GM13977 (cell line): ENCODE measurements around the gene ITPR2.

ENCODE experiments used
- DNase-seq: peaks from one replicate; pipeline ENCODE4 v3.0.0; 2012; ENCODE audit warnings: low spot score
- in situ Hi-C: fragments of 300-500 bp; cut with MboI; formaldehyde crosslinking; loops from one replicate; pipeline ENCODE4 v1.12.0; 2022; ENCODE audit warnings: low sequenced_read_pairs, low pct_unique_long_range_greater_than_20kb, mixed read lengths, inconsistent platforms; ENCODE audit not compliant: unreplicated experiment
- TF ChIP-seq, protein P1 (sequence below): IDR thresholded peaks from 2 replicates; pipeline ENCODE4 v1.5.1; 2012; ENCODE audit warnings: mild to moderate bottlenecking, control low read depth; ENCODE audit not compliant: insufficient read depth; ENCODE audit errors: extremely low read depth, missing control alignments

Gene ITPR2

DNA sequence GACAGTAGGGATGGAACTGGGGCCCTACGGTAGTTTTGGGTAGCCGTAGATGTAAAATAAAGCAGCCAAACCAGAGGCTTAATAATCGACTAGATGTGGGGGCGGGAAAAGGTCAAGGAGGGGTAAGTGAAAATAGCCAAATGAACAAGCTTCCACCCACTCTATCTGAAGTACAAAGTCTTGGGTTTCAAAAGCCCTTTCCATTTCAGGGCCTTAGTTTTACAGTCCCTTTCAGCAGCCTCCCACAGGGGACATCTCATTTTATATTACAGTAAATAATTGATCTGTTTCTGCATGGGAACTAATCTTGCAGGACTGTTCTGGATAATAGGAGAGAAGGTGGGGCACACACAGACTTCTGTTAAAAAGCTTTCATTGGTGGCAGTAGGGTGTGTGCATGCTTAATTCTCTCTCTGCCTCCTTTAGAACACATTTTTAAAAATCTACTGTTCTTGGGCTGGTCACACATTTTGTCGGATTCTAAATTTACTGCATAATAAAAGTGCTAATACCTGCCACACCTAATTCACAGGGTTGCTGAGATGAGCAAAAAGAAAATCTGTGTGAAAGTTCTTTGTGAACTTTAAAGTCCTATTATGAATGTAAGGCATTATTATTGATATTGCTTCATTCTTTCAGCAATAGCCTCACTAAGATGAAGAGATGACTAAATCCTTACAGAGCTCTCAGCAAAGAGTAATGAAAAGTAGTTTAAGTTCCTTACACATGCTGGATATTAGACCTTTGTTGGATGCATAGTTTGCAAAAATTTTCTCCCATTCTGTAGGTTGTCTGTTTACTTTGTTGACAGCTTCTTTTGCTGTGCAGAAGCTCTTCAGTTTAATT lies 104.6 kb downstream of the ITPR2 start:
- TF ChIP-seq, protein P1, sequence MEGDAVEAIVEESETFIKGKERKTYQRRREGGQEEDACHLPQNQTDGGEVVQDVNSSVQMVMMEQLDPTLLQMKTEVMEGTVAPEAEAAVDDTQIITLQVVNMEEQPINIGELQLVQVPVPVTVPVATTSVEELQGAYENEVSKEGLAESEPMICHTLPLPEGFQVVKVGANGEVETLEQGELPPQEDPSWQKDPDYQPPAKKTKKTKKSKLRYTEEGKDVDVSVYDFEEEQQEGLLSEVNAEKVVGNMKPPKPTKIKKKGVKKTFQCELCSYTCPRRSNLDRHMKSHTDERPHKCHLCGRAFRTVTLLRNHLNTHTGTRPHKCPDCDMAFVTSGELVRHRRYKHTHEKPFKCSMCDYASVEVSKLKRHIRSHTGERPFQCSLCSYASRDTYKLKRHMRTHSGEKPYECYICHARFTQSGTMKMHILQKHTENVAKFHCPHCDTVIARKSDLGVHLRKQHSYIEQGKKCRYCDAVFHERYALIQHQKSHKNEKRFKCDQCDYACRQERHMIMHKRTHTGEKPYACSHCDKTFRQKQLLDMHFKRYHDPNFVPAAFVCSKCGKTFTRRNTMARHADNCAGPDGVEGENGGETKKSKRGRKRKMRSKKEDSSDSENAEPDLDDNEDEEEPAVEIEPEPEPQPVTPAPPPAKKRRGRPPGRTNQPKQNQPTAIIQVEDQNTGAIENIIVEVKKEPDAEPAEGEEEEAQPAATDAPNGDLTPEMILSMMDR = no peak
- DNase-seq = no peak
- in situ Hi-C loops = no loop called here

DNA sequence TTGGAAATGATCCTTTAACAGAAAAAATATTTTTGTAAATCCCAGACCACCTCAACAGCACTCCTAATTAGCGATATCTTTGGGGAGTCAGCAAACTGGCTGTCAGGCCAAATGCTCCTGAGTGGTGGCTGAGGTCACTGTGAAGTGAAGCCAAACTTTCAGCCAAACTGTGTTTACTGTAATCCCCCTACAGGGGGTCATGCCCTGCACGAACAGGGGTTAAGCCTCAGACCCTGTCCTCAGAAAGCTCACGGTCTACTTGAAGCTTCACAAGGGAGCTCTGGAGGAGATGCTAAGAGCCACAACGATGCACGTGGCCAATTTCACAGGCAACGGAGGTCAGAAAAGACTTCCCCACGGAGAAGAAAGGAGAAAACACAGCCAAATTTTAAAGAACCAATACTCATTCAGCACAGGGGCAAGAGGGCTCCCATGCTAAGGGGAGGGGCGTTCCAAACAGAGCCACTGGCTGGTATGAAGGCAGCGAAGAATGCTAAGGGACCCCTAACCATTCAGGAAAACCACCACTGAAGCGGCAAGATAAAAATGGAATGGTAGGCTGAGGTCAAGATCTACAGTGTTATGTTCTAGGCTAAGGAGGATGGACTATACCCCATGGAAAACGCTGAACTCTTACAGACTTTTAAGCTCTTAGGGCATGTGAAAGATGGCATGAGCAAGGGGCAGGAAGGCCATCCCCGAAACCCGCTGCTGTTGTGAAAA lies 105.4 kb downstream of the ITPR2 start:
- DNase-seq = no peak
- in situ Hi-C loops = no loop called here
- TF ChIP-seq, protein P1 = no peak

DNA sequence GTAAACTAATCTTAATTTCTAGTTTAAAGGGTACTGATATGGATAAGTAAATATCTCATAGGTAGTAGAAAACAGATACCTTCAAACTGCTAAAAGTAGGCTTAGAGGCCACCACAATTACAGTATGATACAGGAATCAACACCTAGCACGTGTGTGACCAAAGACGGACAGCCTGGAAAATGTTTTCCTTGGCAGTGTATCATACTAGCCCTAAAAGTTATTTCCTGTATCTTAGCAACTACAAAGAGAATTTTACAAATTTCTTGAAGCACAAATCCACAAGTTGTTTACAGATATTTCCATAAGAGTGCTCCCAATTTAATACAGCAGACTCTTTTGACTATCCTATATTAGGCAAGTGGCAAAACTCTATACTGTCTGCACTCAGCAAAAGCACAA lies 106.0 kb downstream of the ITPR2 start:
- TF ChIP-seq, protein P1 = no peak
- in situ Hi-C loops = no loop called here
- no peak for DNase-seq

DNA sequence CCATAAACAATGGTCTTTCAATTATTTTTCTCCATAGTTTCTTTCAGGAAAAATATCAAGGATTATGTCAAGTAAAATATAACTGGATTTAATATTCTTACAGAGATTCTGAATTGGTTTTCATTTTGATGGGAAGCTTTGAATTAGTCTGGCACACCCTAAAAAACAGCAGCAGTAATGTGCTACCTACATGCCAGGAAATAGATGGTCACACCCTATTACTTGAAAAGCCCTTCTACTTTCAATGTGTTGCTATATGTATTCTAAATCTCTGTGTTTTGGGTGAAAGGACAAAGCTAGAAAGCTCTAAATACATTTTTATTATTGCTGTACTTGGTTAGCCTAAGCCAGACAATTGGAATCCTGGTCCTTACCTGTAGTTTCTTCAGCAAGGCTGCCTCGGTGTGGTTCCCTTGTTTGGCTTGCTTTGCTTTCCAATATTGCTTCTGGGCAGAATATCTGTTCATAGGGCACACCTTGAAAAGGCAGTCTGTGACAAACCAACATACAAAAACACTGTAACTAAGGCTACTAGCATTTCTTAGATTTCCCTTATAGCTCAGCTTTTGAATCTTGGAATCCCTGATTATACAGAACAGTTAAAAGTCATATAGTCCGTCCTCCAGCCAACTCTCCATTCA lies 107.6 kb downstream of the ITPR2 start:
- TF ChIP-seq, protein P1 = no peak
- DNase-seq = no peak
- in situ Hi-C loops = no loop called here

DNA sequence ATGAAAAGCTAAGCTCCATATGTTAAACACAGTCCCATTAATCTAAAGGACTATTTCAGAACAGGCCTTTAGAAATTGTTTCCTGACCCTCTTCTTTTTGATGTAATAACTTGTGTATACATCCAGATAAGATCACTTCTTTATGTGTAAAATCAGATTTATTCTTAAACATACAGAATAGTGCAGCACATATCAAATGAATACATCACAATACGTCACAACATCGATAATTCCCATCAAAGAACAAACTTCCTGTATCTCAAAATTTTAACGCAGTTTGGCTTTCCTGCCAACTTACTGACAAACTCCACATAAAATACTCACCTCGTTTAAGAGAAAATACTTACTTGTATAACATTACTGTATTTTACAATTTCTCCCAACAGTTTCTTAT lies 108.7 kb downstream of the ITPR2 start:
- in situ Hi-C loops = no loop called here
- DNase-seq = no peak
- TF ChIP-seq, protein P1 = no peak

DNA sequence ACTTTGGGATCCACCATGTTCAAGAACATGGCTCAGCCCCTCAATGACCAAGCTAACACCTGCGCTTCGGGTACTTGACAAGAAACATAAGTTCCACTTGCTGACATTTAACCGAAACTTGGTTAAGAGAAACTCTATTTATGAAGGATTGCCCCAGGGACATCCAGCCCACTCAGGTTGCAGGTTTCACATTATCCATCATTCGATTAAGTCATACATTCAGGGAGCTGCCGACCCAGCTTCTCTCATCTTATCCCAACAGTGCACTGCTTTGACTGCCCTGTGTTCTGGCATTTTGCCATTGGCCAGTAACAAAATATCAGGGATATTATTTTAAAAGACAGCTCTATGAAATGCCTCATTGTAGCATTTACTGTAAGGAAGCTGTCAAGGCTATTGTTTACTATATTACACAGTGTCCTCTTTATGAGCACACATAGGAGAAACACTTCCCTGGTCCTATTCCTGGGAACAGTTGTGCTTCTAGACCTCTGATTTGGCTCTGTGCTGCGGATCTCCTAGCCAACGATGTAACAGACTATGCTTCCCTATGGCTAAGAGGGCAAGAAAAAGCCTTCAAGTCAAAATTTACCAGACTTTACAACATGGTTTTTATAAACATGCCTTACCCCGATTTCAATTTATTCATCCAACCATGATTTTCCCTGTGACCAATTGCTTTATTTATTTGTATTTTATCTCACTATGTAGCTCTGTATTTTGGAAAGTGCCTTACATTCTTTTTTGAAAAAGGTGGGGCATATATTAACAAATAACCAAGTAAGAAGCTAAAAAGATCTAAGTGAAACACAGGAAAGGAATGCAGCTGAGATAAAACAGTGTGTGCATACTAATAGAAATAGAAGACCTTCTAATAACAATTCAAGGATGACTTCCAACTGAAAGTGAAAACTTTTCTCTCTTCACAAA lies 109.3 kb downstream of the ITPR2 start:
- DNase-seq = no peak
- in situ Hi-C loops = no loop called here
- TF ChIP-seq, protein P1 = no peak
